Keratinocyte (primary cell): ENCODE data around the gene CHCHD1. TPM values are rescaled to one million over a fixed set of nuclear protein-coding genes. Genes with fewer than 3 reads are reported as not detected.
"Not testable (repeated sequence)": the region's sequence is repeated elsewhere in the genome, so short reads cannot be mapped to it uniquely, and the experiment has no call there.

Experiments
- DNase-seq: peaks from one replicate; pipeline ENCODE4 v3.0.0-alpha.2; 2011; ENCODE audit warnings: low read depth, missing footprints, low spot score
- FAIRE-seq: peaks from 2 replicates; lab custom pipeline; 2011; peaks lifted over from hg19 to GRCh38; lab: Jason Lieb, UNC
- H2AFZ ChIP-seq: 2 replicates; pipeline ENCODE4 v1.6.0; 2012; ENCODE audit warnings: low read length, control low read depth, inconsistent platforms; ENCODE audit not compliant: control insufficient read depth
- H3K27ac ChIP-seq: 2 replicates; pipeline ENCODE4 v1.5.1; 2011; ENCODE audit warnings: low read length; ENCODE audit not compliant: control insufficient read depth, insufficient read depth
- H3K27me3 ChIP-seq: 3 replicates; pipeline ENCODE4 v1.6.0; 2011; ENCODE audit warnings: low read length; ENCODE audit not compliant: control insufficient read depth, insufficient read depth; ENCODE audit errors: extremely low read depth
- H3K36me3 ChIP-seq, 2 experiments: 2 replicates in 1 of 2; 3 replicates in 1 of 2; pipeline ENCODE4 v1.5.1; 2011; ENCODE audit warnings: low read length in 2 of 2, mild to moderate bottlenecking in 1 of 2; ENCODE audit not compliant: control insufficient read depth in 2 of 2, insufficient read depth in 2 of 2; ENCODE audit errors: extremely low read depth in 1 of 2
- H3K4me1 ChIP-seq: 3 replicates; pipeline ENCODE4 v1.5.1; 2011; ENCODE audit warnings: low read length; ENCODE audit not compliant: control insufficient read depth, insufficient read depth; ENCODE audit errors: extremely low read depth
- H3K4me2 ChIP-seq: 3 replicates; pipeline ENCODE4 v1.6.0; 2011; ENCODE audit warnings: low read depth, low read length; ENCODE audit not compliant: control insufficient read depth, insufficient read depth; ENCODE audit errors: extremely low read depth
- H3K4me3 ChIP-seq, 3 experiments: fragments of 200-600 bp in 1 of 3; sonication (generic) in 1 of 3; 2 replicates in 2 of 3; 3 replicates in 1 of 3; pipeline ENCODE4 v1.5.1; 2011 to 2016; ENCODE audit warnings: low read length in 3 of 3, mild to moderate bottlenecking in 3 of 3, control low read depth in 2 of 3, inconsistent platforms in 1 of 3, low read depth in 1 of 3, mixed read lengths in 1 of 3, mixed run types in 1 of 3, moderate library complexity in 1 of 3; ENCODE audit not compliant: control insufficient read depth in 2 of 3, insufficient read depth in 2 of 3; ENCODE audit errors: extremely low read depth in 1 of 3
- H3K79me2 ChIP-seq: 2 replicates; pipeline ENCODE4 v1.6.0; 2012; ENCODE audit warnings: low read length; ENCODE audit not compliant: control insufficient read depth, insufficient read depth
- H3K9ac ChIP-seq: 3 replicates; pipeline ENCODE4 v1.6.0; 2011; ENCODE audit warnings: low read length; ENCODE audit not compliant: control insufficient read depth, insufficient read depth; ENCODE audit errors: extremely low read depth
- H3K9me1 ChIP-seq: 3 replicates; pipeline ENCODE4 v1.6.0; 2011; ENCODE audit warnings: low read length; ENCODE audit not compliant: control insufficient read depth, insufficient read depth; ENCODE audit errors: extremely low read depth
- H3K9me3 ChIP-seq: 2 replicates; pipeline ENCODE4 v1.5.1; 2012; ENCODE audit warnings: low read depth, low read length; ENCODE audit not compliant: control insufficient read depth
- H4K20me1 ChIP-seq: 3 replicates; pipeline ENCODE4 v1.6.0; 2011; ENCODE audit warnings: low read length; ENCODE audit not compliant: control insufficient read depth, insufficient read depth; ENCODE audit errors: extremely low read depth
- CTCF ChIP-seq, 3 experiments: IDR thresholded peaks in 1 of 3; conservative IDR thresholded peaks in 1 of 3; optimal IDR thresholded peaks in 1 of 3; 2 replicates in 2 of 3; 3 replicates in 1 of 3; pipeline versions ENCODE3 to v1.5.1; 2011; ENCODE audit warnings: low read length in 3 of 3, mild to moderate bottlenecking in 3 of 3, moderate library complexity in 2 of 3, control low read depth in 1 of 3, inconsistent platforms in 1 of 3; ENCODE audit not compliant: insufficient read depth in 2 of 3; ENCODE audit errors: extremely low read depth in 1 of 3
- EZH2 ChIP-seq: IDR thresholded peaks from one replicate; pipeline ENCODE4 v1.6.1; 2012; ENCODE audit warnings: inconsistent platforms, mild to moderate bottlenecking, low read length, moderate library complexity
- dilution Hi-C: fragments of 300-500 bp; cut with MboI; formaldehyde crosslinking; loops from one replicate; pipeline ENCODE4 v1.7.0; 2020; ENCODE audit warnings: low sequenced_read_pairs; ENCODE audit not compliant: extremely low pct_ligation_motif_present
- polyA plus RNA-seq, 5 experiments: library from polyadenylated mRNA; depleted of rRNA in 3 of 5; stranded (reverse) in 3 of 5; stranded (forward) in 1 of 5; unstranded in 1 of 5; fragments of >200 nt; gene quantifications; 1 replicate in 1 of 5; 2 replicates in 3 of 5; 3 replicates in 1 of 5; pipeline versions ENCODE4 v1.2.1 to v1.2.3, GENCODE V29; 2011 to 2012; ENCODE audit warnings: missing spikeins in 2 of 5, low read depth in 1 of 5, low replicate concordance in 1 of 5

Gene CHCHD1
- polyA plus RNA-seq, 1 donor (not counting 4 experiments of a cell fraction or from before 2014, with no cell fraction given), result 59.8 TPM

GRCh38 chr10:73793456-73793855, 11.6 kb downstream of the CHCHD1 start:
- FAIRE-seq, result no peak

GRCh38 chr10:73795491-73795890, 13.6 kb downstream of the CHCHD1 start:
- H3K9ac ChIP-seq, H4K20me1 ChIP-seq, H3K9me1 ChIP-seq, H3K4me3 ChIP-seq, H3K27ac ChIP-seq, H2AFZ ChIP-seq, DNase-seq, FAIRE-seq, H3K79me2 ChIP-seq, H3K9me3 ChIP-seq, H3K27me3 ChIP-seq, dilution Hi-C loops, H3K4me1 ChIP-seq, H3K4me2 ChIP-seq: not testable (repeated sequence)
- peaks cover 51 to 64% of the 10 kb centered on the region in 2 experiments for H3K36me3 ChIP-seq

More at GRCh38 chr10:73793456-73793855, 11.6 kb downstream of the CHCHD1 start:
- H3K9ac ChIP-seq, result no peak overlapping the region
- H3K36me3 ChIP-seq, result peaks cover 49 to 66% of the 10 kb centered on the region in 2 experiments
- H3K4me3 ChIP-seq, result no peak overlapping the region
- no peak overlapping the region for H3K4me2 ChIP-seq
- H3K27me3 ChIP-seq, result no peaks in the 10 kb centered on the region
- no peaks in the 10 kb centered on the region for H3K9me3 ChIP-seq
- TF ChIP-seq EZH2, result no peak
- no peak for TF ChIP-seq CTCF (optimal IDR thresholded peaks at IDR 0.05 in 1 of 3, IDR thresholded peaks at IDR 0.05 in 1 of 3, conservative IDR thresholded peaks at IDR 0.05 in 1 of 3; ENCODE audit: extremely low read depth in 1 of 3, insufficient read depth in 2 of 3, low read length in 3 of 3)
- H3K27ac ChIP-seq, result no peak overlapping the region
- H3K9me1 ChIP-seq, result peaks cover 3% of the 10 kb centered on the region
- no peak for DNase-seq
- peaks cover 3% of the 10 kb centered on the region for H3K79me2 ChIP-seq
- H3K4me1 ChIP-seq, result no peaks in the 10 kb centered on the region
- H4K20me1 ChIP-seq, result peaks cover 4% of the 10 kb centered on the region
- no peak overlapping the region for H2AFZ ChIP-seq
- dilution Hi-C loops, result no loop called here

GRCh38 chr10:73796035-73796434, 14.2 kb downstream of the CHCHD1 start:
- H3K36me3 ChIP-seq, result peaks cover 49 to 63% of the 10 kb centered on the region in 2 experiments
- H4K20me1 ChIP-seq, dilution Hi-C loops, H3K9me3 ChIP-seq, FAIRE-seq, H3K9ac ChIP-seq, H3K4me2 ChIP-seq, H2AFZ ChIP-seq, H3K79me2 ChIP-seq, H3K27me3 ChIP-seq, H3K4me3 ChIP-seq, H3K4me1 ChIP-seq, H3K27ac ChIP-seq, DNase-seq, H3K9me1 ChIP-seq: not testable (repeated sequence)
